Glomerular visceral epithelial cell (primary cell): ENCODE data around the gene TWSG1.
"Not testable (repeated sequence)": the region's sequence is repeated elsewhere in the genome, so short reads cannot be mapped to it uniquely, and the experiment has no call there.

ENCODE experiments used
- DNase-seq: peaks from one replicate; pipeline ENCODE4 v3.0.0-alpha.2; 2016; ENCODE audit errors: extremely low spot score

TWSG1 gene

DNA sequence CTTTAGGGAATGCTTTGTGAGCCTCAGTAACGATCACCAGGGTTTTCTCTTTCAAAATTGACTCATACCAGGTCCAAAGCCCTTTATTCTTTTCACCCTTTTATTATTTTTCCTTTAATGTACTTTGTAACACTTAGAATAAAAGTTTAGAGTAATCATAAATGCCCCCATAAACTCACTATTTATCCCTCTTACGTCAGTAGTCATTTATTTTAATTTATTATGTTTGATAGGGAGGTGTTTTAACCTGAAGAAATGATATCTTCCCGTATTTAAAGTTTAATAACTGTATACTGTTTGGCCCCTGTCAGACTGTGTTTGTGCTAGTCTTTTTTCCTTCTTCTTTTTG is 1.1 kb downstream of the TWSG1 start:
- no peak for DNase-seq

DNA sequence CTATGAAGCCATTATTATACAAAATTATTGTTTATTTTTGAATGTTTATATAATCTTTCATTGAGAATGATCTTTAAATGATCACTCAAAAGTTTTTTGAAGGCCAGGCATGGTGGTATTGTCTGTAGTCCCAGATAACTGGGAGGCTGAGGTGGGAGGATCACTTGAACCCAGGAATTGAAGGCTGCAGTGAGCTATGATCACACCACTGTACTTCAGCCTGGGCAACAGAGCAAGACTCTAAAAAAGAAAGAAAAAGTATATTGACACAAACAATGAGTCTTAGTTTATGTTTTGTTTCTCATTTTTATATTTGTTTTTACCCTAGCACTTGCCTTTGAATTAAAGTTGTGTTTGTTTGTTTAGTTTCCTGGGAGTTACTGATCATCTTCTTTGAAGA is 2.3 kb downstream of the TWSG1 start:
- no peak for DNase-seq

DNA sequence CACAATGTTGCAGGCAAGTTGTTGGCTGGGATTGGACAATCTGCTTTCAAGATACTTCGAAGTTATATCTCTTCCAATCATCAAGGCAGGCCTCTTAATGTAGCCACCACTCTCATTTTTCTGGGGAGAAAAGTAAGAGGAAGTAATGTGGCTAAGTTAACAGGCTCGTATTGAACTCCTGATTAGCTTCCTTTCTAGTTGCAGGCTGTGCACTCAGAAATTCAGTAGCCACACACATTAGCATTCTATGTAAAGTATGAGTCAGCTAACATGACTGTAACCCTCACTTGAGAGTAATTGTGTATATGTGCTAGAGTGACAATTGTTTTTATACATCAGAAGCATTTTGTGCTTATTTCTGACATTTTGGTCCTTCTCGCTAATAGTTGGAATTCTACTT is 3.3 kb downstream of the TWSG1 start:
- DNase-seq, result peak; percentile 26

DNA sequence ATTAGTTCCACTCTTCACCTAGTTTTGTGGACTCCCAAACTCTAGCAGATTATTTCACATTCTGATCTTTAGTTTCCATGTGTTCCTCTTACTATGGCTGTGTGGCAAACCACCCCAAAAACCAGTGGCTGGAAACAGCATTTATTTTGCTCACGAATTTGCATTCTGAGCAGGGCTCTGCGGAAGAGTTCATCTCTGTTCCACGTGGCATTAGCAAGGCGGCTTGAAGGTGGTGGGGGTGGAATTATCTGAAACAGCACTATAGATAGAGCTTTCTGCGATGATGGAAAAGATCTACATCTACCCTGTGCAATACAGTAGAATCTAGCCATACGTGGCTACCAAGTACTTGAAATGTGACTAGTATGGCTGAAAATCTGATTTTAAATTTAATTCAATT is 5.9 kb downstream of the TWSG1 start:
- DNase-seq, result no peak

DNA sequence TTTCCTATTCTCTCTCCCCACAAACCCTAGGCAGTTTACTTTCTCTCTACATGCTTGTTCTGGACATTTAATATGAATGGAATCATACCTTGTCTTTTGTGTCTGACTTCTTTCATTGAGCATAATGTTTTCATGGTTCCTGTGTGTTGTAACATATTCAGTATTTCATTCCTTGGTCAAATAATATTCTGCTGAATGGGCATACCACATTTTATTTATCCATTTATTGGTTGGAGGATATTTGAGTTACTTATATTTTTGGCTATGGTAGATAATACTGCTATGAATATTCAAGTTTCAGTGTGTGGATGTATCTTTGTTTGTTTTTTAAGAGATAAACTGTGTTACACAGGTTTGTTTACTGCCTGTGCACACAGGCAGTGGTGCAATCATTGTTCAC is 9.0 kb downstream of the TWSG1 start:
- no peak for DNase-seq

DNA sequence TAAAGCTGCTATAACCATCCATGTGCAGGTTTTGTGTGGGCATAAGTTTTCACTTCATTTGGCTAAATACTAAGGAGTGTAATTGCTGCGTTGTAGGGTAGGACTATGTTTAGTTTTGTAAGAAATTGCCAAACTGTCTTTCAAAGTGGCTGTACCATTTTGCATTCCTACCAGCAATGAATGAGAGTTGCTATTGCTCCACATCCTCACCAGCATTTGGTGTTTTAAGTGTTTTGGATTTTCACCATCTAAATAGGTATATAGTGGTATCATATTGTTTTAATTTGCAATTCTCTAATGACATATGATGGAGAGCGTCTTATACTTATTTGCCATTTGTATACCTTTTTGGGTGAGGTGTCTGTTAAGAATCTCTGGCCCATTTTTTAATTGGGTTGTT is 12.2 kb downstream of the TWSG1 start:
- DNase-seq, result no peak

DNA sequence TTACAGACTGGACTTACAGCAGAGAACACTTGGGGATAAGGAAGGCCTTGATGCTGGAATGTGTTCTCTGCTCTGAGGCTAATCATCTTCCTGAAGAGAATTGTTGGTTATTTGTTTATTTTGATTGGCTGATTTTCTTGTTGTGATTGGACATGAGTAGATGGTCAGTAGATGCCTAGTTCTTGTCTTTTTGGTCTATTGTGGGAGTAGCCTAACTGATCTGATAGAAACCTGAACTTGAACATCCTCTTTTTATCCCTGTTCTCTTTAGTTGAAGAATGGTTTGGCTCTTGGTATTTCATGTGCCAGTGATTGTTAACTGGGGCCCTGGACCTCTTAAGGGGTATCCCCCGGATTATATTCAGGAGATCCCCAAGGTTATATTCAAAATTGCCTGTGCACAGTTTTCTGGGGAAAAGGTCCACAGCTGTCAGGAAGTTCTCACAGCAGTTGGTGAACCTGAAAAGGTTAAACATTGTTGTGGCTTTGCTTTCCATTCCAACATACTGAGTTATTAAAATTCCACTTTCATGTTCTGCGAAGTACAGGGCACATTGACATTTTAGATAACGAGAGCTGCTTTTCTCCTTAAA is 13.6 kb downstream of the TWSG1 start:
- peak; percentile 62 for DNase-seq

DNA sequence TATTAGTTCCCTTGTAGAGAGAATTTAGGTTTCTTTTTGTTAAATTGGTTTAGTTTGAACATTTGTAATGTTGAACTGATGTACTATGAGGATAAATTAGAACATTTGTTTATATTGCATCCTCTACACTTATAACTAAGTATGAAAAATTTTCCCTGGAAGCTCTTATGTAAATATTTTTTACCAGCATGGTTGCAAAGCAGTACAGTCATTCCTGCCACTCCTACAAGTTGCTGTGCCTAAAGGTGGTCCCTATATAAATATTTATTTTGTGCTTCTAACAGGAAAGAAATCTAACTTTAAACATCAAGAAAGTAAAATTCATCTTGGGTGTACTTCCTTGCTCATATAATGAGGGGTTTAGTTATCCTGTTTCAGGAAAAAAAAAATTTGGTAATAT is 14.2 kb downstream of the TWSG1 start:
- no peak for DNase-seq

DNA sequence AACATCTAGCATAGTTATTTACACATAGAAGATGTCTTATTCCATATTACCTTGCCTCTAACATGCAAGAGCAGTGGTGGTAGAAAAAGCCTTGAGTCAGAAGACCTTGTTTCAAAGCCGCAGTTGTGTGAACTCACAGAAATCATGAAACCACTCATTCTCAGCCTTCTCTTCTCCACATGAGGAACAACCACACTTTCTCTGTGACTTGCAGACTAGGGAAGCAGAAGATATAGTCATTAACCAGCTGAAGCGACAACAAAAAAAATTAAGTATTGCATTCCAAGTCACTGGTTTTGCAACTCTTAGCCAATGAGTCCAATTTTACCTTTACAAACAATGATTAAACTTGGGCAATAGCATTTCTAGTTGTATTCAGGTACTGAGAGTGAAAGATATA is 19.0 kb downstream of the TWSG1 start:
- DNase-seq, result no peak

DNA sequence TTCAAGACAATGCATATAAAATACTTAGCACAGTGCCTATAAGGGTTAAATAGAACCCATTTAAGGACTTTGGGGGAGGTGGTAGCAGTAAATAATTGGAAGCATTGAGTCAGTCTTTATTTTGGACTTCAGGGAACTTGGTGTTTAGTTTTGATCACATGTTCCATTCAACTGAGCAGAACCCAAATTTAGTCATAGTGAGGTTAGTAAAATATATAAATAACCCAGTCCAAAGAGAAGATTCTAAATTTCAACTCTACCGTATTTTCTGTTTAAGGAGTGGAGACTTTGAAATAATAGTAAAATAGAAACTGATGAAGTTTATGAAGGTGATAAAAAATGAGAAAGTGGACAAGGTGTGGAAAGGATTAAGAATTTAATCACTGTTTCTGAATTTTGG is 19.7 kb downstream of the TWSG1 start:
- DNase-seq, result no peak

DNA sequence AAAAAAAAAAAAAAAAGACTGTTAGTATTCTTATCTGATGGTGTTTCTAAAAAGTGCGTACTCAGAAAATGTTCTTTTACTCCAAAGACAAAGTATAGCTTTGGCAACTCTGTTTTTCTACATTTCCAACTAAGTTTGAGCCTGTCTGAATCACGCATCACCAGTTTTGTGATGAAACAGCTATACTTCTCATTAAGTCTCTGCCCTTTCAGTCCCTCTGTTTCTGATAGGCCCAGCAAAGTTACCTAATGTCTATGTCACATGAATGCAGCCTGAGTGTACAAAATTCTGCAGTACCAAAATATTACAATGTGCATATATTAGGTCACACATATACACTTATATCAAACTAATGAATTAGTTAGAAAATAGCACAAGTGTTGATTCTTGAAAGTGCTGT is 22.4 kb downstream of the TWSG1 start:
- DNase-seq, result no peak

DNA sequence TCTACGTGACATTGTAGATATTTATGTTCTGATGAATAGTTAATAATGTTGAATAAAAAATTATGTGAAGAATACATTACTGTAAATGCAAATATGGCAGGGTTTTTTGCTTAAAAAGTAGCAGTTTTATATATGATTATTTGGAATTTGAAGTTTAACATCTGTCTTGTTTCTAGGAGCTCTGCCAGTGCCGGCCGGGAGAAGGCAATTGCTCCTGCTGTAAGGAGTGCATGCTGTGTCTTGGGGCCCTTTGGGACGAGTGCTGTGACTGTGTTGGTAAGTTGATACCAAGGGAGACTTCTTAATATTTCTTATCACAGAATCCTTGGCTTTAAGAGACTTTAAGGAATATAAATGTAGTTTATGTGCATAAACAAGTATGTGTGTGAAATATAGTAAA is 25.2 kb downstream of the TWSG1 start:
- no peak for DNase-seq

DNA sequence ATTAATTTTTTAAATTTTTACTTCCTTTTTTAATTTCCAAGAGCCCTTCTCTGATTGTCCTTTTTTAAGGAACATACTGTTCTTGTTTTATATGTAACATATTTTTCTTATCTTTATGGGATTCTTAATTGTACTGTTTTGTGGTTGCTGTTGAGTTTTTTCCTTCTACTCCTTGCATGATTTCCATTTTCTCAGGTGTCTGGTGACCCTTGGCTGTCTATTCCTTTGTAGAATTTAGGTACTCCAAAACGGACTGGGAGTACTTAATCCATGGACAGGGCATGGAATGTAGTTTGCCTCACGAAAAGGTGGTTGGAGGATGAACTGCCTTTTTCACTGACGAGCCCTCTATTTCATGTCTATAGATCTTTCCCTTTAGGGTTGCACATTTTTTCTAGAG is 26.6 kb downstream of the TWSG1 start:
- no peak for DNase-seq

DNA sequence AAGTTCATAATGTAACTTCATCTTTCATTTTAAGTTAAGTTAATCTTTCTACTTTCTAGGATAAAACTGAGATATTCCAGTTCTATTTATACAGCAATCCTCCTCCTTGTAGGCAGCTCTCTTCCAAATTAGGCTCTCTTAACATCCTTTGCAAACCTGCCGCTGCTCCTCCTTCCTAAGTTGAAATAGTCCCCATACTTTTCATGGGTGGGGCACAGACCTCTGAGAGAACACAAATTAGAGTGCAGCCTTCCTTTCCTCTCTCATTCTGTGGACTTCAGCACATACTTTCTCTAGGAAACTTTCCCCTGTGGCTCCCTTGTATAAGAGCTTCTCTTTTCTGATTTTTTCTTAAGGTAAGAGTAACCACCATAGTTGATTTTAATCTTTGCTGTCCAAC is 28.3 kb downstream of the TWSG1 start:
- DNase-seq, result no peak

DNA sequence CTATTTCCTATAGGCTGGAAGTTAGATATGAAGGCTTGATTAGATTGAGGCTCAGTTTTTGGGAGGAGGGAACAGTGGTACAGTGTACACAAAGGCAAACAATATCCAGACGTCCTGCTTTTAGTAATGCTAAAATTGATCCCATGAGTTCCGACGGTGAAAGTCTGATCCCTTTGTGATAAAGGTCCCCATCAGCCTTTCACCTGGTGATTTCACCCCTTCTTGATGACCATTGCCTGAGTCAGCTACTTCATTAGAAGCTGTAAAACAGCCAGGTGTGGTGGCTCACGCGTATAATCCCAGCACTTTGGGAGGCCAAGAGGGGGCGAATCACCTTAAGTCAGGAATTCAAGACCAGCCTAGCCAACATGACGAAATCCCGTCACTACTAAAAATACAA is 29.7 kb downstream of the TWSG1 start:
- peak; percentile 25 for DNase-seq

DNA sequence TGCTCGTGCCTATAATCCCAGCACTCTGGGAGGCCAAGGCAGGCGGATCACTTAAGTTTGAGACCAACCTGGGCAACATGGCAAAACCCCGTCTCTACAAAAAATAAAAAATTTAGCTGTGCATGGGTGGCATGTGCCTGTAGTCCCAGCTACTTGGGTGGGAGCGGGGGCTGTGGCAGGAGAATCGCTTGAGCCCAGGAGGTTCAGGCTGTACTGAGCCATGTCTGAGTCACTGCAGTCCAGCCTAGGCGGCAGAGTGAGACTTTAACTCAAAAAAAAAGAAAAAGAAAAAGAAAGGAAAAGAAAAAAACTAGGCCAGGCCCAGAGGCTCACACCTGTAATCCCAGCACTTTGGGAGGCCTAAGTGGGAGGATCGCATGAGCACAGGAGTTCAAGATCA is 30.8 kb downstream of the TWSG1 start:
- peak; percentile 45 for DNase-seq

DNA sequence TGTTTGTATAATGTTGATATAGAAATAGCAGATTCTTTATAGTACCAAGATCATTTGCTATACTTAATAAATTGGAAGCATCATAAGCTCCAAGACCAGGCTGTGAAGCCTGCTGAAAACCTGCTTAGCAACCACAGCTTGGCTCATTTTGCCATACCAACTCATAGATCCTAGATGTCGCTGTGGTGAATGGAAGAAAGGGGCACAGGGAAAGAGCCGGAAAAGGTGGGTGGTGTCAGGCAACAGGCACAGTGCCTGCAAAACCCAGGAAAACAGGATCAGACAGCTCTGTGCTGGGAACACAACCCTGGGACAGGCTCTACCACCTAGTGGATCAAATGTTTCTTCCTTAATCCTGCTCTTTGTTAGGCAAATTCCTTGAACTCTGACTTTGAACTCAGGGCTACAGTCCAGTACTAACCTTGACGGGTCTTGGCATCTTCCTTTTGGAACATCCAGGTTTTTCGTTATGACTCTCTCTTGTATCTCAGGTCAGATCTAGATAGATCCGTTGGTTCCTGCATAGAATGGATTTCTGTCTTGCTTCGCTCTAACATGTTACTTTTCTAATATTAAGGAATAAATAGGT is 31.6 kb downstream of the TWSG1 start:
- DNase-seq, result peak; percentile 70

DNA sequence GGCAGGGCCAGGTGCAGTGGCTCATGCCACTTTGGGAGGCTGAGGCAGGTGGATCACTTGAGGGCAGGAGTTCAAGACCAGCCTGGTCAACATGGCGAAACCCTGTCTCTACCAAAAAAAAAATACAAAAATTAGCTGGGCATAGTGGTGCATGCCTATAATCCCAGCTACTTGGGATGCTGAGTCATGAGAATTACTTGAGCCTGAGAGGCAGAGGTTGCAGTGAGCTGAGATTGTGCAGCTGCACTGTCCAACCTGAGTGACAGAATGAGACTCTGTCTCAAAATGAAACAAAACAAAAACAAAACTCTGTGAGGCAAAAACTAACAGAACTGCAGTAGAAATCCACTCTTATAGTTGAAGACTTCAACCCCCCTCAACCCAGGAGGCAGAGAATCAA is 38.7 kb downstream of the TWSG1 start:
- not testable (repeated sequence) for DNase-seq

DNA sequence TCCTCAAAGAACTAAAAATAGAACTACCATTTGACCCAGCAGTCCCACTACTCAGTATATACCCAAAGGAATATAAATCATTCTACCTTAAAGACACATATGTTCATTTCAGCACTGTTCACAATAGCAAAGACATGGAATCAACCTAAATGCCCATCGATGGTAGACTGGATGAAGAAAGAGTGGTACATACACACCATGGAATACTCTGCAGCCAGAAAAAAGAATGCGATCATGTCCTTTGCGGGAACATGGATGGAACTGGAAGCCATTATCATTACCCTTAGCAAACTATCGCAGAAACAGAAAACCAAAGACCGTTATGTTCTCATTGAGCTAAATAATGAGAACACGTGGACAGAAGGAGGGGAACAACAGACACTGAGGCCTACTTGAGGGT is 44.5 kb downstream of the TWSG1 start:
- no peak for DNase-seq

DNA sequence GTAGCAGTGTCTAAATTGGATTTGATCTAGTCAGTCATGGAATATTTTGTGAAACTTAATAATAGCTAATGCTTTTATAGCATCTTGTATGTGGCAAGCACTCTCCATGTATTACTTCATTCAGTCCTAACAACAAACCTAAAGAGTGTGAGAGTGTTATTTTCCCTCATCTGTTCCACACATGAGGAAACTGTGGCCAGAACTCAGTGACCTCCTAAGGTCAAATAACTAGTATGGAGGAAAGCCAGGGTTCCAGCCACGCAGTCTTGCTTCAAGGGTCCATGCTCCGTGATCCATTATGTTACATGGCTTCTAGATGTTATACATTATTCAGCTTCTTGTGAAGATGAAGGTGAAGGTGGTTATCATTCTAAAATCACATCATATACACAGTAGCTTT is 45.5 kb downstream of the TWSG1 start:
- DNase-seq, result no peak

DNA sequence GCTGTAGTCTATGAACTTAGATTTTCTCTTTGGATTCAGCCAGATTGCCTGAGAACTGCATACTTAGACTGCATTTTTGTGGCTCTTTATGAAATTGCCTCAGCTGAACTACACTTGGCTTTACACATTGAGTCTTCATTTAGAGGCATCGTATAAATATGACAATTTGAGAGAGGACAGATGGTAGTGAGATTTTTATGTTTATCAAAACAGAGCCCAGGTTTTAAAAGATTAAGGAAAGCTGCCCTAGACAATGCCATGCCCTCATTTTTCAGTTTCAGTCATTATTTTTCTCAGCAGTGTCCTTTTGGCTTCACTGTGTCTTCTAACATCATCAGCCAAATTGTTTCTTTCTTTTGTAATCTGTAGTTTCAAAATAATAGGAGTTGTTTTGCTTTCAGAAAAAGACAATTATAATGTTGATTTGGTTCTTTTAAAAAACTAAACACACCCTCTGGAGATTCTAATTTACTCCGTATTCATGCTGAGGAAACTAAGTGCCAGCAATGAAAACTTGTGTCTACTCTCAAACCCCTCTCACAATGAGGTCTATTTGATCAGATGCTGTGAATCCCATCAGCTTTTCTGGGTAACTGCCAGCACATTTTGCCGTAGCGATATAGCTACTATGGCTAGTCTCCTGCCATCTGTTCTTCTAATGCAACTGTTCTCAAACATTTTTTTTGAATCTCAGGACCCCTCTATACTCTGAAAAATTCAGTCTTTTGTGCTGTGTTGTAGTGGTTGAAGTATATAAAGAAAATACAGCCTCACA is 46.2 kb downstream of the TWSG1 start:
- no peak for DNase-seq

DNA sequence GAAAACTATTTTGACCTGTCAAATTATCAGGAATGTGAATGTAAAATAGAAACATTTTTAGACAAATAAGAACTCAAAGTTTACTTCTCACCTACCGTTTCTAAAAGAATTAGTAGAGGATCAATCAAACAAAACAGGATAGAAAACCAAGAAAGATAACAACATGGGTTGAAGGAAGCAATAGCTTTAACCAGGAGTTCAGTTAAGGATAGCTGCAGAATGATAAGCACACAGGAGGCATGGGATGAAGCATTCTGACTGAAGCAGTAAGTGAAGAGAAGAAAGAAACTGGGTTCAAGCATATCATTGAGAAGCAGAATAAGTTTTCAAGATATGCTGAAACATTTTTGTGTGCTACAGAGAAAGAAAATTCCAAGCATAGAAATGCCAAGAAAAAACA is 52.3 kb downstream of the TWSG1 start:
- DNase-seq, result no peak

DNA sequence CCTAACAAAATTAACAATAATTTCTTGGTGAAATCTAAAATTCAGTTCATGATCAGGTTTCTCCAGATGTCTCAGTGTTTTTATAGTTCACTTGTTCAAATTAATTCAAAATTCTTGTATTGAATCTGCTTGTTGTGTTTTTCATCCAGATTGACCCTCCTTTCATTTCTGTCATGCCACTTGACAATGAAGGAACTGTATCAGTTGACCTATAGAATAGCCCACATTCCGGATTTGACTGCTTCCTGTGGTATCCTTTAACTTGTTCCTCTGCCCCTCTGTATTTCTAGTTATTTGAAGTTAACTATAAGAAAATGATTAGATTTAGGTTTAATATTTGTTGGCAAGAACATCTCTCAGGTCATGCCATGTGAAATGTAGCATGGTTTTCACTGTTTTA is 53.3 kb downstream of the TWSG1 start:
- DNase-seq, result no peak

DNA sequence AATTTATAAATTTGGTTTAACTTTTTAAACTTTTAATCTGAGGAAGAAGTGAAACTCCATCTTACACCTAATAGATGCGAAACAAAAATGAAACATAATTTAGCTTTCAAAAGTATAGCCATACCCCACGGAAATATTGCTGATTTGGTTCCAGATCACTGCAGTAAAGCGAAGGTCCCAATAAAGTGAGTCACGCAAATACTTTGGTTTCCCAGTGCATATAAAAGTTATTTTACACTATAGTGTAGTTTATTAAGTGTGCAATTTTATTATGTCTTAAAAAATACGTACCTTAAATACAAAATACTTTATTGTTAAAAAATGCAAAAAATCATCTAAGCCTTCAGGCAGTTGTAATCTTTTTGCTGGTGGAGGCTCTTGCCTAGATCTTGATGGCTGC is 55.1 kb downstream of the TWSG1 start:
- DNase-seq, result no peak
